Stimulated activated CD4-positive, alpha-beta T cell treated with anti-CD3 and anti-CD28 coated beads, Interleukin-4, amount 100 ng/mL, for 4 hours (primary cell): ENCODE data around the gene SCGB2A2.

Source experiments
- DNase-seq, 2 experiments: peaks; one replicate each; pipeline ENCODE4 v3.0.0-alpha.2; 2020

SCGB2A2 gene

GRCh38 chr11:62269654-62270278 is at the start of gene SCGB2A2:
Gene SCGB2A2 (plus strand): TSS chr11:62270158. CDS start chr11:62270217, 59 bp downstream.
- DNase-seq, result no peak

- DNase-seq, result no peak
Observed at GRCh38 chr11:62221498-62221897, 48.5 kb upstream of the SCGB2A2 start.

GRCh38 chr11:62223095-62223494 is 46.9 kb upstream of the SCGB2A2 start:
- DNase-seq, result no peak

GRCh38 chr11:62233730-62234129 is 36.2 kb upstream of the SCGB2A2 start:
- DNase-seq, result no peak

GRCh38 chr11:62236187-62236586 is 33.8 kb upstream of the SCGB2A2 start:
- DNase-seq, result no peak

- no peak for DNase-seq
Observed at GRCh38 chr11:62237499-62237898, 32.5 kb upstream of the SCGB2A2 start.

GRCh38 chr11:62238151-62238550 is 31.8 kb upstream of the SCGB2A2 start:
- DNase-seq, result no peak

GRCh38 chr11:62241095-62241494 is 28.9 kb upstream of the SCGB2A2 start:
- DNase-seq, result no peak

GRCh38 chr11:62242021-62242420 is 27.9 kb upstream of the SCGB2A2 start, which contains the start of gene SCGB1D2:
Gene SCGB1D2 (plus strand): TSS chr11:62242239. CDS start chr11:62242308, 69 bp downstream.
- DNase-seq, result no peak

GRCh38 chr11:62245271-62245753 is 24.6 kb upstream of the SCGB2A2 start:
- DNase-seq, result no peak

- no peak for DNase-seq
Observed at GRCh38 chr11:62251698-62252097, 18.3 kb upstream of the SCGB2A2 start.

GRCh38 chr11:62253999-62254542 is 15.9 kb upstream of the SCGB2A2 start:
- DNase-seq, result no peak

GRCh38 chr11:62256281-62256680 is 13.7 kb upstream of the SCGB2A2 start:
- no peak for DNase-seq

- no peak for DNase-seq
Observed at GRCh38 chr11:62260261-62260953, 9.6 kb upstream of the SCGB2A2 start.

- DNase-seq, result no peak
Observed at GRCh38 chr11:62264004-62264403, 6.0 kb upstream of the SCGB2A2 start.

- no peak for DNase-seq
Observed at GRCh38 chr11:62266558-62266957, 3.4 kb upstream of the SCGB2A2 start.

- DNase-seq, result no peak
Observed at GRCh38 chr11:62267050-62267449, 2.9 kb upstream of the SCGB2A2 start.

- DNase-seq, result no peak
Observed at GRCh38 chr11:62267576-62267975, 2.4 kb upstream of the SCGB2A2 start.

- no peak for DNase-seq
Observed at GRCh38 chr11:62273284-62273683, 3.3 kb downstream of the SCGB2A2 start.

GRCh38 chr11:62273789-62274275 is 3.9 kb downstream of the SCGB2A2 start:
- DNase-seq, result no peak

GRCh38 chr11:62280452-62280851 is 10.5 kb downstream of the SCGB2A2 start:
- DNase-seq, result no peak

GRCh38 chr11:62295504-62295903 is 25.5 kb downstream of the SCGB2A2 start:
- DNase-seq, result no peak

GRCh38 chr11:62298975-62299374 is 29.0 kb downstream of the SCGB2A2 start, which contains the start of gene SCGB1D4:
Gene SCGB1D4 (minus strand): TSS chr11:62299075. CDS start chr11:62299010, 65 bp downstream.
- no peak for DNase-seq

- no peak for DNase-seq
Observed at GRCh38 chr11:62306227-62306626, 36.3 kb downstream of the SCGB2A2 start.
